ENCODE data around the gene PSMD3.

The PSMD3 gene

DNA sequence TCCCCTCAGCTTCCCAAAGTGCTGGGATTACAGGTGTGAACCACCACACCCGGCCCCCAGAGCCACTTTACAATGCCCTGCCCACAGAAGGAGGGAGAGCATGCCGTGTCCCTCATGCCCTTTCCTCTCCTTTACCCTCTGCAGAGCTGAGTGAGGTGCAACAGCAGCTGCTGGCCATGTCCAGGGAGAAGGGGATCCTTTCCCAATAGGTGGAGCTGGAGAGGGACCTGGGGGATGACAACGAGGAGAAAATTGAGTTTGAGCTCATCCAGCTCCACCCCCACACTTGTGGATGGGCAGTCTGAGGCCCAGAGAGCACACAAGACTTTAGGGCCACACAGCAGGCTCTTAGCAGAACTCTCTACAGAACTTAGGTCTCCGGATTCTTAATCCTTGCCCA lies 25.7 kb upstream of the PSMD3 start:
- no peak overlapping the region for H3K4me3 ChIP-seq (ENCODE audit: low read length)
- no peak for DNase-seq (ENCODE audit: low read depth, low spot score)

- no peak overlapping the region for H3K4me3 ChIP-seq (ENCODE audit: low read length)
- DNase-seq (ENCODE audit: low read depth, low spot score) = no peak
Observed at GRCh38 chr17:39955726-39956225, 24.8 kb upstream of the PSMD3 start.

- DNase-seq (ENCODE audit: low read depth, low spot score) = no peak
- H3K4me3 ChIP-seq (ENCODE audit: low read length) = no peak overlapping the region
Observed at GRCh38 chr17:39960524-39961041, 20.0 kb upstream of the PSMD3 start.

DNA sequence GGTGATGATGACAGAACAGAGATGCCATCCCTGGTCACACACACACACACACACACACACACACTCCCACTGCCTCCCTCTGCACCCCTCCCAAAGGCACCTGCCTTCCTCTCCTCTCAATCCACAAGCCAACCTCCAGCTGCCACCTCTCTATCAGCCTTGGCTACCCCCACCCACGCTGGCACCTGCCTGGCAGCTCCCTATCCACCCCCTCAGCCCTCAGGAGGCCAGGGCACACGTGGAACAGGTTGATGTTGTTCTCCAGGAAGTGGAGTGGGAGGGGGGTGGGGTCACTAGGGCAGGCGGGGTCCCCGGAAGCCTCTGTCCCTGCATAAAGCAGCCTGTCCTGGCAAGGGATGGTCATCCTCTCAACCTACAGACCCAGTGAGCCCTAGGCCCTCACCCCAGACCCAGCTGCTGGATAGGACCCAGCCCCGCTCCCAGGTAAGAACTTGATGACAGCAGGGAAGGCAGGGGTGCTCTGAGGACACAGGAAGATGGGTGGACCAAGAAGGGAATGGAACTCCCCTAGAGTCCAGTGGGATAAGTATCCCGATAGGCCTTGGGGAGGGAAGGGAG lies 17.9 kb upstream of the PSMD3 start, which contains the start of gene GSDMA:
Gene GSDMA (plus strand): TSS at position 363 of the 579 bp plus-strand sequence. CDS start 2,684 bp downstream, outside the sequence.
- no peak for DNase-seq (ENCODE audit: low read depth, low spot score)
- no peak within 1 kb of the TSS for H3K4me3 ChIP-seq (ENCODE audit: low read length)

- DNase-seq (ENCODE audit: low read depth, low spot score) = no peak
- no peak overlapping the region for H3K4me3 ChIP-seq (ENCODE audit: low read length)
Observed at GRCh38 chr17:39963829-39964228, 16.8 kb upstream of the PSMD3 start.

- DNase-seq (ENCODE audit: low read depth, low spot score) = no peak
- H3K4me3 ChIP-seq (ENCODE audit: low read length) = no peak overlapping the region
Observed at GRCh38 chr17:39965017-39965699, 15.4 kb upstream of the PSMD3 start.

DNA sequence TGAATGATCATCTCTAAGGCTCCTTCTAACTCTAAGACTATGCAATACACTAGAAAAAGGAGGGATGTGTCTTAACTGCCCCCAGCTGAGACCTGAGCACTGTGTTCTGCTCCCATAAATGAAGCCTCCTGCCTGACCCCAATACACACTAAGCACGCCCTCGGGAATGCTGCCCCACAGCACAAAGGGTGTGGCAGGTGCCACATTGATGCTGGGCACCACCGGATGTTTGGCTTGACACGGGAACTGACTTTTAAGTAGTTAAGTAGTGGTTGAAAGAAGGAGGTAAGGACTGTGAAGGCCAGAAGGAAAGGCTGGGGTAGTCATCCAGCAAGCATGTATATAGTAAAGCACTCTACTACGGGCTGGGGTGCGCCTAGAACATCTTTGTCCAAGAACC lies 13.8 kb upstream of the PSMD3 start:
- no peak for DNase-seq (ENCODE audit: low read depth, low spot score)
- no peak overlapping the region for H3K4me3 ChIP-seq (ENCODE audit: low read length)

DNA sequence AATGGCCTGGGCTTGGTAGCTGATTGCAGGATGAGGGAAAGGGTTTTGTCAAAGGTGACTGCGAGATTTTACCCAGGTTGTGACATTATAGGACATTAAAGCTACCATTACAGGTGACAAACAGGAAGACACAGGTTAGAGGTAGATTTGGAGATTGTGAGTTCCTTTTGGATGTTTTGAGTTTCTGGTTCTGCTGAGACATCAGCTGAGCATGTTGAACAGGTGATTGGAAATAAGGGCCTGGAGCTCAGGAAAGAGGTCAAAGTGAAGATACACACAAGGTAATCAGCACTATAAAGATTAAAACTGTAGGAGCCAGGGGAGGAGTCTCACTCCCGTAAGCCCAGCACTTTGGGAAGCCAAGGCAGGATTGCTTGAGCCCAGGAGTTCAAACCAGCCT lies 11.8 kb upstream of the PSMD3 start:
- H3K4me3 ChIP-seq (ENCODE audit: low read length) = no peak overlapping the region
- DNase-seq (ENCODE audit: low read depth, low spot score) = no peak

- H3K4me3 ChIP-seq (ENCODE audit: low read length) = no peak overlapping the region
- DNase-seq (ENCODE audit: low read depth, low spot score) = no peak
Observed at GRCh38 chr17:39969375-39969774, 11.2 kb upstream of the PSMD3 start.

GRCh38 chr17:39970157-39970692 lies 10.4 kb upstream of the PSMD3 start:
- H3K4me3 ChIP-seq (ENCODE audit: low read length) = no peak overlapping the region
- DNase-seq (ENCODE audit: low read depth, low spot score) = no peak

GRCh38 chr17:39971076-39971603 lies 9.5 kb upstream of the PSMD3 start:
- H3K4me3 ChIP-seq (ENCODE audit: low read length) = no peak overlapping the region
- DNase-seq (ENCODE audit: low read depth, low spot score) = no peak

GRCh38 chr17:39972271-39972670 lies 8.3 kb upstream of the PSMD3 start:
- DNase-seq (ENCODE audit: low read depth, low spot score) = no peak
- no peak overlapping the region for H3K4me3 ChIP-seq (ENCODE audit: low read length)

GRCh38 chr17:39973496-39973895 lies 7.1 kb upstream of the PSMD3 start:
- H3K4me3 ChIP-seq (ENCODE audit: low read length) = no peak overlapping the region
- DNase-seq (ENCODE audit: low read depth, low spot score) = no peak

DNA sequence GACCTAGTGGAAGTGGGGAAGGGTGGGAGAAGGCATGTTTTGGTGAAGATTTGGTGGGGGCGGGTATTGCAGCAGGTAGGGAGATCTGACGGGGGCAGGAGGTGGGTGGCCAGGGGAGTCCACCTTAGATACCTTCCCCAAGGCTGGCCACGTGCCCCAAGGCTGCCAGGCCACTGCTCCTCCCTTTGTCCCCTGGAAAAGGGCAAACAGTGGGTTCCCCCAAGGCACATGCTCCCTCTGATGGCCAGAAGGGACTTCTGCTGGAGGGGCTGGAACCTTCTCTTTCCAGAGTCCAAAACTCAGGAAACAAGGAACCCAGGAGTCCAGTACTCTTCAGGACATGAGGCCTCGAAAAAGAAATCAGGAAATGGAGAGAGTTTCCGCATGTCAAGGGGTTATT lies 6.2 kb upstream of the PSMD3 start:
- no peak for DNase-seq (ENCODE audit: low read depth, low spot score)
- no peak overlapping the region for H3K4me3 ChIP-seq (ENCODE audit: low read length)

DNA sequence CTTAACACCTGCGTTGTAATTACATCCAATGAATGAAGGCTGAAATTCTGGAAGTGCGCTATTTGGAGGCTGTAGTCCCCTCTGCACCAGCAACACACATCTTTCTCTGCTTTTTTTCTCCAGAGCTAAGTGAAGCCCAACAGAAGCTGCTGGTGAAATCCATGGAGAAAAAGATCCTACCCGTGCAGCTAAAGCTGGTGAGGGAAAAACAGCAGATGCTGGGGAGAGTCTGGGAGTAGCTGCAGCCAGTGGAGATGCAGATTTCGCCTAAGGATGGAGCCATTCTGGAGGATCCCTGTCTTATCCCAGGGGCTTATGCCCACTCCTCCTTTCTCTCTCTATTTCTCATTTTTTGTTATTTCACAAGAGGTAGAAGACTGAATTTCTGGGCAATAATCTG lies 4.8 kb upstream of the PSMD3 start:
- H3K4me3 ChIP-seq (ENCODE audit: low read length) = no peak overlapping the region
- no peak for DNase-seq (ENCODE audit: low read depth, low spot score)

DNA sequence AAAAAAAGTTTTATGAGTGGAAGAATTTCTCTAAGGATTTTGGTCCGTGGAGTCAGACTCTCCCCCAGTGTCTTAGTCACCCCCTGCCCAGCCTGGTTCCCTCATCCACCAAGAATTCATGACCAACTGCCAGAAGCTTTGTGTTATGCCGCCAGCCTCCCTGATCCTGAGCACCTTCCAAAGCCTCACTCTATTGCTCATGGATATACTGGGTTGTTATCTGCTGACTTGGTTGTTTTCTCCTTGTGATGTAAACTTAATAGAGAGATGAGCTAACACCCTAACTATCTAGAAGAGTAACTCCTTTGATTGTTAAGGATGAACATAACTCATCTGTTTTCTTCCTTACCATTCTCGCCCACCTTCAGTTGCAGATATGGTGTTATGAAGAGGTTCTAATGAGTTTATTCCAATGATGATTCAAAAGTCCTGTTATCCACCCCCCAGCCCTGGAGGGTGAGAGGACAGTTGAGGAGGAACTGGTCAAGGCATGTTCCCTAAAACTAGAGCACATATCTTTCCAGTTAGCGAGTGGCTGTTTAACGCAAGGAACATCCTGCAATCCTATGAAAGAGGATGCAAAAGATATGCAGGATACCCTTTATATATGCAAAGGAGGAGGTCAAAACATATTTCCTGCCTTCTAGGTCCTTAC lies 1.5 kb upstream of the PSMD3 start:
- no peak for DNase-seq (ENCODE audit: low read depth, low spot score)
- H3K4me3 ChIP-seq (ENCODE audit: low read length) = no peak overlapping the region; the same call in 1 of the 2 replicates

DNA sequence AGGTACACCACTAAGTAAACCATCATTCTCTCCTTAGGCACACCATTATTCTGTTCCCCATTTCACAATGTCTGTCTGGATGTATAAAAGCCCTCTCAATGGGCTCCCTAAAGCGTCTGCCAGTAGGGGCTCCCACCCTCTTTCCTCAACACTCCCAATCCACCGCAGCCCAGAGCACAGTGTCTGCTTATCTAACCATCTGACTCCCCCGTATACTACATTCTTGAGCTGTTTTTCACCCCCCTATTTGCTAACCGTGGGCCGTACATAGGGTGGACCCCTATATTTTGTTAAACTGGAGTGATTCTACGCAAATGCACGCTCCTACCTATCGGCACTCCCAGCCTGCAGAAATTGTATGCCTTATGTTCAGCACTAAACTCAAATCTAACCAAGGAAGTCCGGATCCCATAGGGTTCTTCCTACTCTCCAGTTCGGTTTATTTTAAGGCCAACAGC lies 685 bp upstream of the PSMD3 start:
- H3K4me3 ChIP-seq (ENCODE audit: low read length) = peak overlapping the region; percentile 82
- DNase-seq (ENCODE audit: low read depth, low spot score) = peak; percentile 51

DNA sequence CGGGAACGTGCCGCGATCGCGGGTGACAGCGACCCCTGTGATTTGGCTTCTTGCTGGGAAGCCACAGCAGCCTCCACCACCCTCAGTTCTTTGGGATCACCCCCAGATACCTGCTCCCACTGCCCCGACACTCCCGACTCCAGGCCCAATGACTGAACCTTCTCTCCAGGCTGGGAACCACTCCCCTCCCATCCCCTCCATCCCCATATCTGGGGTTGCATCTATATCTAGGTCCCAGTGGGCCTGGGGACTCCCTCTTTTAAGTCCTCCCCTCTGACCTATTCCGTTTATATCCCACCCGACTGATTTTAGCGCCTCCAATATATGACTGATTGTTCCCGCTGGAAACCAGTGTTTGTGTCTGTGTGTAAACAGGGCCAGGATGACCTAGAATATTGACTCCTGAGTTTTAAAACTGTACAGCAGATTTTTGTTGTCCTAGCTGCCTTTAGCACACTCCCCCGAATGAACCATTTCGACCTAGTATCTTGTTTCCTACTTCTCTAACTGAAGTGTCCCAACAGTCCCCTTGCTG lies 667 bp downstream of the PSMD3 start:
- DNase-seq (ENCODE audit: low read depth, low spot score) = no peak
- H3K4me3 ChIP-seq (ENCODE audit: low read length) = peak overlapping the region; percentile 100

DNA sequence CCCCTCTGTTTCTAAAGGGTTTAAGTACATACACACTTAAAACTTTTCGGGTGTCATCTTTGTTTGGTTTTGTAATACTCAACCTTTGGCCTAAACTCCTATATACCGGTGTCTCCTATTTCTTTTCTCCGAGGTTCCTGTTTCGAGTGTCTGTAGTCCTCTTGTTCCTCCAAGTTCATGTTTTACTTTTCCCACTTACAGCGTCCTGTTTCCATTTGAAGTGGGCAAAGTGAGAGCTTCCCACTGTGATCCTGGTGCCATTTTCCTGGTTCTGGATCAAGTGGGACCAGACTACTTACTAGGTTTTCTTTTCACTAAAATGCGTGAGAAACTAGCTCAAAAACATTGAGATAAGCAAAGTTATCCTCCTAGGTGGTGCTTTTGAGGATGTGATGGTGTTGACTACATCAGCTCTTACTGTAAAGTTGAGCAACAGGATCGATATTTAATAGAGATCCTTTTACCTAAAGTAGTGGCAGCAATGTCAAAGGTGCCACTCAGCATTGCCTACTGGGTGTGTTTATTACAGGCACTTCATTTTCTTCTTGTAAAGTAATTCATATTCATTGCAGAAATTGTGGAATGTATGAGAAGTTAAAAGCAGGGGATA lies 1.3 kb downstream of the PSMD3 start:
- peak overlapping the region; percentile 100 for H3K4me3 ChIP-seq (ENCODE audit: low read length)
- DNase-seq (ENCODE audit: low read depth, low spot score) = no peak
